Activated T-cell treated with anti-CD3 and anti-CD28 coated beads, Interleukin-2, amount 50 U/mL, for 72 hours (primary cell): ENCODE measurements around the gene SPATA6L. TPM values are rescaled to one million over a fixed set of nuclear protein-coding genes. Genes with fewer than 3 reads are reported as not detected.
A peak's percentile ranks its signal among the peaks of the same experiment; 100 is the strongest.

ENCODE experiments used
- ATAC-seq, 2 donors: fragments of 150-1000 bp; cut with Tn5 transposase; replicated peaks in 1 of 2; 2 replicates each; pipeline ENCODE4 v1.10.0; 2021; ENCODE audit warnings: moderate library complexity in 2 of 2, mild to moderate bottlenecking in 1 of 2
- DNase-seq, 2 donors: peaks; one replicate each; pipeline ENCODE4 v3.0.0; 2021 to 2022; ENCODE audit warnings: mixed read lengths in 1 of 2
- H3K27ac Mint-ChIP-seq: one replicate; pipeline ENCODE4 v1.8.0; 2022; ENCODE audit warnings: mild to moderate bottlenecking, moderate library complexity, mixed read lengths
- H3K27me3 Mint-ChIP-seq: one replicate; pipeline ENCODE4 v1.8.0; 2022; ENCODE audit warnings: low read depth, mixed read lengths
- H3K36me3 Mint-ChIP-seq, 2 donors: one replicate each; pipeline ENCODE4 v1.8.0; 2022; ENCODE audit warnings: mixed read lengths in 2 of 2, mild to moderate bottlenecking in 1 of 2; ENCODE audit not compliant: insufficient read depth in 2 of 2
- H3K4me1 Mint-ChIP-seq: one replicate; pipeline ENCODE4 v1.8.0; 2022; ENCODE audit warnings: low read depth, mixed read lengths
- H3K4me3 Mint-ChIP-seq, 2 donors: one replicate each; pipeline ENCODE4 v1.8.0; 2022; ENCODE audit warnings: mild to moderate bottlenecking in 2 of 2, mixed read lengths in 2 of 2, moderate library complexity in 2 of 2
- H3K9me3 Mint-ChIP-seq, 2 donors: one replicate each; pipeline ENCODE4 v1.8.0; 2022; ENCODE audit warnings: mixed read lengths in 2 of 2
- total RNA-seq, 2 donors: library from RNA; stranded (reverse); gene quantifications; one replicate each; pipeline ENCODE4 v1.2.3, GENCODE V29; 2022

SPATA6L gene
- total RNA-seq, 2 donors from 2014 or later: 0.60 to 0.90 TPM

GRCh38 chr9:4654538-4654937, 11.7 kb downstream of the SPATA6L start:
- Mint-ChIP-seq H3K4me3 (no peak overlapping the region), H3K4me1 (no peaks in the 10 kb centered on the region), H3K27me3 (no peaks in the 10 kb centered on the region), H3K36me3 (no peaks in the 10 kb centered on the region), H3K27ac (no peak overlapping the region), H3K9me3 (no peaks in the 10 kb centered on the region)
- DNase-seq (no peak), ATAC-seq (no peak)

GRCh38 chr9:4654084-4654483, 12.2 kb downstream of the SPATA6L start:
- H3K4me1 Mint-ChIP-seq: no peaks in the 10 kb centered on the region
- H3K36me3 Mint-ChIP-seq: no peaks in the 10 kb centered on the region
- H3K27me3 Mint-ChIP-seq: no peaks in the 10 kb centered on the region
- DNase-seq (no peak), ATAC-seq (peak in 1 of 2 donors; percentile 69)
- no peaks in the 10 kb centered on the region for H3K9me3 Mint-ChIP-seq
- H3K27ac Mint-ChIP-seq: no peak overlapping the region
- H3K4me3 Mint-ChIP-seq: peak overlapping the region in 1 of 2 donors; percentile 22

- H3K9me3 Mint-ChIP-seq: no peaks in the 10 kb centered on the region
- no peak overlapping the region for H3K4me3 Mint-ChIP-seq
- no peaks in the 10 kb centered on the region for H3K36me3 Mint-ChIP-seq
- no peak for DNase-seq
- no peak overlapping the region for H3K27ac Mint-ChIP-seq
- no peak for ATAC-seq
- no peaks in the 10 kb centered on the region for H3K27me3 Mint-ChIP-seq
- no peaks in the 10 kb centered on the region for H3K4me1 Mint-ChIP-seq
These were observed 23.9 kb downstream of the SPATA6L start for GRCh38 chr9:4642351-4642750.

- no peaks in the 10 kb centered on the region for H3K27me3 Mint-ChIP-seq
- no peak overlapping the region for H3K4me3 Mint-ChIP-seq
- no peaks in the 10 kb centered on the region for H3K4me1 Mint-ChIP-seq
- H3K9me3 Mint-ChIP-seq: no peaks in the 10 kb centered on the region
- DNase-seq: peak; percentile 41 to 45
- H3K27ac Mint-ChIP-seq: no peak overlapping the region
- no peaks in the 10 kb centered on the region for H3K36me3 Mint-ChIP-seq
- no peak for ATAC-seq
These were observed 26.3 kb downstream of the SPATA6L start for GRCh38 chr9:4640027-4640426.

- Mint-ChIP-seq H3K27me3 (no peaks in the 10 kb centered on the region), H3K36me3 (no peaks in the 10 kb centered on the region), H3K4me3 (no peak overlapping the region), H3K9me3 (no peaks in the 10 kb centered on the region), H3K4me1 (no peaks in the 10 kb centered on the region), H3K27ac (no peak overlapping the region)
- DNase-seq: no peak
- no peak for ATAC-seq
These were observed 26.9 kb downstream of the SPATA6L start for GRCh38 chr9:4639420-4639819.

- H3K27ac Mint-ChIP-seq: no peak overlapping the region
- DNase-seq (no peak), ATAC-seq (no peak)
- H3K36me3 Mint-ChIP-seq: no peaks in the 10 kb centered on the region
- no peaks in the 10 kb centered on the region for H3K4me1 Mint-ChIP-seq
- no peaks in the 10 kb centered on the region for H3K9me3 Mint-ChIP-seq
- no peak overlapping the region for H3K4me3 Mint-ChIP-seq
- no peaks in the 10 kb centered on the region for H3K27me3 Mint-ChIP-seq
These were observed 27.3 kb downstream of the SPATA6L start for GRCh38 chr9:4638968-4639367.

- DNase-seq (no peak), ATAC-seq (no peak)
- Mint-ChIP-seq H3K4me1 (no peaks in the 10 kb centered on the region), H3K27me3 (no peaks in the 10 kb centered on the region), H3K4me3 (no peak overlapping the region), H3K27ac (no peak overlapping the region), H3K9me3 (no peaks in the 10 kb centered on the region), H3K36me3 (no peaks in the 10 kb centered on the region)
These were observed 35.4 kb downstream of the SPATA6L start for GRCh38 chr9:4630836-4631235.

- DNase-seq (no peak), ATAC-seq (no peak)
- Mint-ChIP-seq H3K36me3 (peaks cover 0 to 3% of the 10 kb centered on the region in 2 donors), H3K27ac (no peak overlapping the region), H3K9me3 (no peaks in the 10 kb centered on the region), H3K4me3 (no peak overlapping the region), H3K27me3 (no peaks in the 10 kb centered on the region), H3K4me1 (peaks cover 16% of the 10 kb centered on the region)
These were observed 44.3 kb downstream of the SPATA6L start for GRCh38 chr9:4622016-4622415.

GRCh38 chr9:4620881-4621555, 45.3 kb downstream of the SPATA6L start:
- Mint-ChIP-seq H3K27me3 (no peaks in the 10 kb centered on the region), H3K4me3 (no peak overlapping the region), H3K36me3 (peaks cover 0 to 3% of the 10 kb centered on the region in 2 donors), H3K4me1 (peaks cover 16% of the 10 kb centered on the region), H3K9me3 (no peaks in the 10 kb centered on the region), H3K27ac (peak overlapping the region; percentile 62)
- ATAC-seq (peak; percentile 76 to 83), DNase-seq (peak in 1 of 2 donors; percentile 14)

GRCh38 chr9:4620057-4620765, 46.1 kb downstream of the SPATA6L start:
- Mint-ChIP-seq H3K4me1 (peaks cover 16% of the 10 kb centered on the region), H3K36me3 (peaks cover 0 to 3% of the 10 kb centered on the region in 2 donors), H3K27ac (peak overlapping the region; percentile 62), H3K27me3 (no peaks in the 10 kb centered on the region), H3K9me3 (no peaks in the 10 kb centered on the region), H3K4me3 (no peak overlapping the region)
- ATAC-seq: peak; percentile 81 to 83
- peak; percentile 18 to 37 for DNase-seq

GRCh38 chr9:4618700-4619099, 47.6 kb downstream of the SPATA6L start:
- H3K27ac Mint-ChIP-seq: no peak overlapping the region
- no peaks in the 10 kb centered on the region for H3K9me3 Mint-ChIP-seq
- H3K4me3 Mint-ChIP-seq: no peak overlapping the region
- ATAC-seq (no peak), DNase-seq (no peak)
- no peaks in the 10 kb centered on the region for H3K27me3 Mint-ChIP-seq
- H3K4me1 Mint-ChIP-seq: peaks cover 16% of the 10 kb centered on the region
- peaks cover 0 to 3% of the 10 kb centered on the region in 2 donors for H3K36me3 Mint-ChIP-seq

GRCh38 chr9:4617752-4618151, 48.5 kb downstream of the SPATA6L start:
- Mint-ChIP-seq H3K4me1 (peaks cover 16% of the 10 kb centered on the region), H3K27me3 (no peaks in the 10 kb centered on the region), H3K36me3 (peaks cover 0 to 3% of the 10 kb centered on the region in 2 donors), H3K4me3 (no peak overlapping the region), H3K27ac (no peak overlapping the region), H3K9me3 (no peaks in the 10 kb centered on the region)
- DNase-seq (no peak), ATAC-seq (no peak)

- Mint-ChIP-seq H3K9me3 (no peaks in the 10 kb centered on the region), H3K27ac (no peak overlapping the region), H3K36me3 (peaks cover 0 to 3% of the 10 kb centered on the region in 2 donors), H3K27me3 (no peaks in the 10 kb centered on the region), H3K4me1 (peaks cover 10% of the 10 kb centered on the region), H3K4me3 (no peak overlapping the region)
- ATAC-seq (no peak), DNase-seq (no peak)
These were observed 50.5 kb downstream of the SPATA6L start for GRCh38 chr9:4615778-4616177.
